Measurements from ENCODE around the gene MAMDC2.

Gene MAMDC2

DNA sequence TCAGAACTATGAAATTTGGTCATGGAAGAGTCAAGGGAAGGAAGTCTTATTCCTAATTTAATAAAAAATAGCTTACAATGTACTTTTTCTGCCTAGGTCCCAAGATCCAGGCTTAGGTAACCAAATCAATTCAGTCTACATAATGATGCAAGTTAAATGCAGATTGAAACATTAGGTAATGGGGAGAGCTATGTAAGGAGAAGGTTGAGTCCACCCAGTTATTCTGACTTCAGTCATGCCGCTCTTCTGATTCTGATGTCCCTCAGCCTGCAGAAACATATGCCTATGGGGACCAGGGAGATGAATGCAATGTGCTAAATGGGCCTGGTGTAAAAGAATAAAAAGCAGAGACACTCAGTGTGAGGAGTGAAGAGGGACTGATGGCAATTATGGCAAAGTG lies 63.9 kb downstream of the MAMDC2 start:
- no peak for DNase-seq (ENCODE audit: low read depth in 3 of 3)

DNA sequence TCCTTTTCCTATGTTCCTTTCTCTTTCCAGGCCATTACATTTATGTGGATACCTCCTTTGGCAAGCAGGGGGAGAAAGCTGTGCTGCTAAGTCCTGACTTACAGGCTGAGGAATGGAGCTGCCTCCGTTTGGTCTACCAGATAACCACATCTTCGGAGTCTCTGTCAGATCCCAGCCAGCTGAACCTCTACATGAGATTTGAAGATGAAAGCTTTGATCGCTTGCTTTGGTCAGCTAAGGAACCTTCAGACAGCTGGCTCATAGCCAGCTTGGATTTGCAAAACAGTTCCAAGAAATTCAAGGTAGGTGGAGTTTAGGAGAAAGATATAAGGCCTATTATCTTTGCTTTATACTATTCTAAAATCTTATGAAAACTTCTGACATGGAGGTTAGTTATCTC lies 64.5 kb downstream of the MAMDC2 start:
- no peak for DNase-seq (ENCODE audit: low read depth in 3 of 3)

DNA sequence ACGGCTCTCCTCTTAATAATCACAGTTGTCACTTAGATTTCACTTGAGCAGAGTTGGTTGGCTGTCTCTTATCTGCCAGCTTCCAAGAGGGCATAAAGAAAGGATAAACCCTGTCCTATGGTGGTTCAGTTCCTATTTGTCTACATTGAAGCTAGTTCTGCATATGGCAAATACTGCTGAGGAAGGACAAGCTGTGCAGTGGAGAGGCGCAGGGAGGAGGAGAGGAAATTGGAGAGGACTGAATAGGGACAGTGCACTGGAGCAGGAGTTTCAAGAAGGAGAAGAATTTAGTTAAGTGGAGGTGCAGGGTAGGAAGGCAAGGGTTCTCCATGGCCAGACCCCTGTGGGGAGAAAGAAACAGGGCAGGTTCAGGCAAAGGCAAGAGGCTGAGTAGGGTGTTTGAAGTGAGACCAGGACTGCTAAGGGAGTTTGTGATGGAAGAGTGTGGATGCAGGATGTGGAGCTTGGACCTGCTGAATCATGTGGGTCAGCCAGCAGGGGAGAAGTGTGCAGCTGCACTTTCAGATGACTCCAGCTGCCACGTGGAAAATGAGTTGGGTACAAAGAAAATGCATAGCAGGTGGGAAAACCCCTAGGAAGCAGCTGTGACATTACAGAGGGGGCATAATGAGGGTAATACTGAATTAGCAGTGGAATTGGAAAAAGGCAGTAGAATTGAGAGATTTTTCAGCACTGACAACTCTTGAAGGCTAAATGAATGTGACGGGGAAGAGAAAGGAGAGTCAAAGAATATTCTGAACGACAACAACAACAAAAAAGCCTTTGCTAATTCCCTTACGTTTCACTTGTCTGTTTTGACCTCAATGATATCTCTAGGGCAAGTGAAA lies 66.8 kb downstream of the MAMDC2 start:
- no peak for DNase-seq (ENCODE audit: low read depth in 3 of 3)

DNA sequence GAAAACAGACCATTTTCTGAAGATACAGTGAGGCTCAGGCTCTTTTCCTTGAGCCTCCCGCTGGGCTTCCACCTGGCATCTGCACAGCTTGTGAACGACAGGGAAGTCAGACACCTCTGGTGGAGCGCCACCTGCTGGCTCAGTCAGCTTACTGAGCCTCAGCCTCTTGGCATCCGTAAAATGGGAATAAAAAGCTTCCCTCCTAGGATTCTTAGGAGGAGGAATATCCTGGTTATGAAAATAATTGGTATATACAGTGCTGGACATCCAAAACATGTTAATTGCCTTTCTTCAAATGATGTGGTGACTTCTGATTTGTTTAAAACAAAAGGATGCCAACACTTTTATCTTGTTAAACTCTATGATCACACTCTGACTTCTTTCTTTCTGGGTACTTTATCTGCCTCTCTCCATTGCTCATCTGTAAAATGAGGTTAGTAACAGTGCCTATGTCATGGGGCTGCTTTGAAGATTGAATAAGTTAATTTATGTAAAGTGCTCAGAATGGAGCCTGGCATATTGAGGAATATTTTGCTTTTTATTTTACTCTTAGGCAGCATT lies 67.5 kb downstream of the MAMDC2 start:
- DNase-seq (ENCODE audit: low read depth in 3 of 3), result peak; percentile 29 to 61 (median 35)

DNA sequence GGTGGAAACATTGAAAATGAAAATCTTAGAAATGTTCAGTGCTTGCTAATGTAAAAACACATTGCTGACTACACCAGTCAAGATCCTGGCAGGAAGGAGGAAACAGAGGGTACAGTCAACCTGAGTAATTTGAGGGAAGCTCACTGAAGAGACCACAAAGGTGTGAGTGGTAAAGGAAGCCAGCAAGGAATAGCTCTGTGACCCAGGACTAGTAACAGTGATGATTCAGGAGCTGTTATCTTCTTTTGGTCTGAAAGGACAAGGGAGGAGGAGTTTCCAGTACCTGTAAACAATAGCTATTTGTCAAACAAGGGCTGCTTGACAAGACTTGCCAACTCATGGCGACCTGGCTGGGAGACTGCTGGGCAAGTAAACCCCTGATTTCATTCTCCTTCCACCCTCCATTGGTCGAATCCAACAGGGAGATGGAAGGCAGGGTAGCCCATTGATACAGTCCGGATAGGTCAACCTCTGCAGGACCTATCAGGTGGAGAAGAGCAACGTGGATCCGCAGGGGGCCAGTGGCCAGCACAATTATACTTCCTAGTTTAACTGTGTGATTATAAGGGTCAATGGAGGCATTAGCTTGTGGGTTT lies 68.1 kb downstream of the MAMDC2 start:
- DNase-seq (ENCODE audit: low read depth in 3 of 3), result no peak

DNA sequence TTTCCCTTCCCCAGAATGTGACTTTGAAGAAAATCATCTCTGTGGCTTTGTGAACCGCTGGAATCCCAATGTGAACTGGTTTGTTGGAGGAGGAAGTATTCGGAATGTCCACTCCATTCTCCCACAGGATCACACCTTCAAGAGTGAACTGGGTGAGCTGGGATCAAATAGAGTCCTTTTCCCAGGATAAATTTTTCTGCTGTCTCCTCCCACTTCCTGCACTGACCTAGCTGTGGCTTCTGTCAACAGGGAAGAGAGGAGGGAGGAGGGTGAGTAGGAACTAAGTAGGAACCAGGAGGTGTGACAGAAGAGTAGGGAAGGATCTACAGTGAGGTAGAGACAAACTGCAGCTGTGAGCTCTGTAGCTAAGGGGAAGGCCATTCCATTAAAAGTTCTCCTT lies 69.3 kb downstream of the MAMDC2 start:
- no peak for DNase-seq (ENCODE audit: low read depth in 3 of 3)

DNA sequence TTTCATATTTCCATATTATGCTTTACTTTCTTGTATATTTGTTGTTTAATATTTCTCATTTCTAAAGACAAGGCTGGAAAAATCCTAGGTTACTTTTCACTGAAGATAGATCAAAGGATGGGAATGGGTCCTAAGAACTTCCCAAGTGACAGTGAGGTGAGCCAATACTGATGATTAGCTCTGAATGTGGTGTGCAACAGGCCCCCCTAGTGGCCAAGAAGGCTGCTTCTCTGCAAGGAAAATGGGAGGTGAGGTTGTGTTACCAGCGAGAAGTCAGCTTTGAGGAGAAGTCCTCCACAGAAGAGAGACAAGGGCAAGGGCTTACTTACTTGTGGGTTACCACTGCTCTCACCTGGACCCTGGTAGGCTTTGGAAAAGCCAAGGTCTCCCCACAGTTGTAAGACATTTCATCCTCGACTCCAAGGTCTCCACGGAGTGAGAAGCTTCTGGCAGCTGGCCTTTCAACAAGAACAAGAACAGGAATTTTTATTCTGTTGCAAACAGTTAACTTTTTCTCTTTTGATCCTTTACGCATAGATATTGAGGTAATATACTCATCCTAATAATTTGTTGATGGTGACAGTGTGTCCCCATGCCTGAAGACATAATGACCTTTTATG lies 69.9 kb downstream of the MAMDC2 start:
- no peak for DNase-seq (ENCODE audit: low read depth in 3 of 3)

DNA sequence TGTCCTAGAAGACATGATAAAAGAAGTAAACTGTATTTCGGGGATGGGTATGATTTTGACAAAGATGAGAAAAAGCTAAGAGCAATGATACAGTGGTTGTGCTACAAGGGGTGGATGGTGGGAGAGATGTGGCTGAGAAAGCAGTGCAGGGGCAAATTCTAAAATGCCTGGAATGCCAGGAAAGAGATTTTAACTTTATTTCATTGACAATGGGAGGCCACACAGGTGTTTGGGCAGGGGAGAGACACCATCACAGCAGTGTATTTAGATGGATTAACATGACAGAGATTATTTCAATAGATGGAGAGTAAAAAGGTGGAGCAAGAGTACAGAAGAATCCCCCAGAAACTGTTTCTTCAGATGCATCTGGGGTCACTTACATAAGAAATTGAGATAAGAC lies 71.2 kb downstream of the MAMDC2 start:
- no peak for DNase-seq (ENCODE audit: low read depth in 3 of 3)

DNA sequence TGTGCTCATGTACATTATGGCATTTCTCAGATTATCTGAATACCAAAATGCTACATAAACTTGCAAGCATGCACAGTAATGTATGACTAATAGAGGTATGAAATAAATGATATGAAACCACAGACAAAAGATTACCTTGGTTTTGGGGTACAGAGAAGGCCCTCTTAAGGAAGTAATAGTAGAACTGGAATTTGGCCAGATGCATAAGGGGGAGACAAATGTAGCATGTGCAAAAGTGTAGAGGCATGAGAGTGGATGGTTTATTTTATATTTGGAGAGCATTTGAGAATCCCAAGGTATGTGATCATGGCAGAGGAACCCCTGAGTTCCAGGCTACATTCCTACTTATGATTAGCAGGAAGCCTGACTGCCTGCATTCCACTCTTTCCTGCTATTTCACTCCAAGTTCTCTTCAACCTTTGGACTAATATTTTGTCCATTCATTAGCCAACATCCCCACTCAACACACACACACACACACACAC lies 74.2 kb downstream of the MAMDC2 start:
- DNase-seq (ENCODE audit: low read depth in 3 of 3), result no peak

DNA sequence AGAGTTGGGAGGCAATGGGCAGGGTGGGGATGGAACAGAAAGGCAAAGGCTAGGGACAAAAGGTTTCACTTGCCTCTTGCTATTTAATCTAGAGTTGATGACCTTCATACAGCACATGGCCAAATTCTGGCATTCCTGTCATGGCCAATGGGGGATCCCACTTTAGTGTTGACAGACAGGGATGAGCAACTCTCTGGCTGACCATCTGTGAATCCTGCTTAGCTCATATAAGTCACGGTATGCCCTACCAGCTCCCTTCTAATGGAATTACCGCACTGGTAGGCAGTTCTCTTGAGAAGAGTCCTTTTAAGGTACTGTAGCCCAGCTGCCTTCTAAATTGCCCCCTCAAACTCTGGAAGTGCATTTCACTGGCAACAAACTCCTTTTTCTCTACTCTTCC lies 76.1 kb downstream of the MAMDC2 start:
- no peak for DNase-seq (ENCODE audit: low read depth in 3 of 3)

DNA sequence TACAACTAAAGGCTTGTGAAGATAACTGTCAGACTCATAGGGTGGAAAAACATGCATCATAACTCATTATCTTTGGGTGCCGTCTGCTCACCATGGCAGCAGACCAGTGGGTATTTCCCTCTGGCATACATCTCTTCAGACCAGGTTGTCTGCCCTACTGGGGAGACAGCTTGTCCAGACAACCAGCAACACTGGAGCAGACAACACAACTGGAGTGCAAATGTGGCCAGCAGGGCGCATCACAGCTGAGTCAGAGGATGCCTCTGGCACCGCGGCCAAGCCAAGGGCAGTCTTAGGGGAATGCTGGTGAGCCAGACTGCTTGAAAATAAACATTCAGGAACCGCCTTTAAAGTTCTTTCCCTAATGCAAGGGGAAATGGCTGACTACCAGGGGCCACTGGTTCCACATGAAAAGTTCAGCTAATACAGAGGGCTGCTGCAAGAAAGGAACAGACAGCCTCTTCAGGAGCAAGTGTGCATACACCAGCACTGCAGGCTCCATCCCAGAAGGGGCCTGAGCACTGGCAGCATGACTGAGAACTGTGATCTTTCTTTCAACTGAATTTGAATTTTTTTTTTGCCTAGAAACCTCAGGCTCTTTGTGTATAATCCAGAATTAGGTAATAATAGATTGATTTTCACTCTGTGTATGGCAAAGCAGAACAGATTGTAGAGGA lies 77.3 kb downstream of the MAMDC2 start:
- no peak for DNase-seq (ENCODE audit: low read depth in 3 of 3)

DNA sequence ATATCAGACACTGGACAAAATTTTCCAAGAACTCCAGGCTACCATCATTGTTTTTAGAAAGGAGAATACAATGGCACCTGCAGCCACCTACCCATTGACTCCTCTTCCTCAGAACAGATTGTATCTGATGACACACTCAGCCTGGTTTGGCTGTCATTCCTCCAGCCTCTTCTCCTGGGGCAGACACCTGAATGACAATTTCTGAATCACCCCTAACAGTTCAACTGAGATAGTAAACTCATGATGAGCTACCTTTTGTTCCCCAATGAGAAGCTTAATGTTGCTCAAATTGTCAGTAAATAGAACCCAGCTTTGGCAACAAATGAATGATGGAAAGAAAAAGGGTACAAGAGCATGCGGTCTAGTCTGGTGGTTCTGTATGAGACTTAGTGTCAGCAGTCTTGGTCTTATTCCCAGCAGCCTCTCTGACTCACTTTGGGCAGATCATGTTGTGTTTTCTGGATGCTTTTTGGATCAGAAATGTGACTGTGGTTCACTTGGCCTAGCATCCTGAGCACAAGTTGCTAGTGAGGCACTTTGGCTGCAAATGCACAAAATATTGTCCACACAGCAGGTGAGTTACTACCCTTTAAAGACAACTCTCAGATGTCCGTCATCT lies 78.3 kb downstream of the MAMDC2 start:
- DNase-seq (ENCODE audit: low read depth in 3 of 3), result no peak

DNA sequence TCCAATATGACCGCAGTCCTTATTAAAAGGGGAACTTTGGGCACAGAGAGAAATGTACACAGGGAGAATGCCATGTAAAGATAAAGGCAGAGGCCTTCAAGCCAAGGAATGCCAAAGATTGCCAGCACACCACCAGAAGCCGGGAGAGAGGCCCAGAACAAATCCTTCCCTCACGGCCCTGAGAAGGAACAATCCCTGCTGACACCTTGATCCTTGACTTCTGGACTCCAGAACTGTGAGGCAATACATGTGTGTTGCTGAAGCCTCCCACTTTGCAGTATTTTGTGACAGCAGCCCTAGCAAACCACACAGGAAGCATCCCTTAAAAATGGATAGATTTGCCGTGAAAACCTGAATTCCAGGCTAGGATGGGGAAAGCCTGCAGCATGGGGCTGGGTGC lies 80.0 kb downstream of the MAMDC2 start:
- DNase-seq (ENCODE audit: low read depth in 3 of 3), result no peak

DNA sequence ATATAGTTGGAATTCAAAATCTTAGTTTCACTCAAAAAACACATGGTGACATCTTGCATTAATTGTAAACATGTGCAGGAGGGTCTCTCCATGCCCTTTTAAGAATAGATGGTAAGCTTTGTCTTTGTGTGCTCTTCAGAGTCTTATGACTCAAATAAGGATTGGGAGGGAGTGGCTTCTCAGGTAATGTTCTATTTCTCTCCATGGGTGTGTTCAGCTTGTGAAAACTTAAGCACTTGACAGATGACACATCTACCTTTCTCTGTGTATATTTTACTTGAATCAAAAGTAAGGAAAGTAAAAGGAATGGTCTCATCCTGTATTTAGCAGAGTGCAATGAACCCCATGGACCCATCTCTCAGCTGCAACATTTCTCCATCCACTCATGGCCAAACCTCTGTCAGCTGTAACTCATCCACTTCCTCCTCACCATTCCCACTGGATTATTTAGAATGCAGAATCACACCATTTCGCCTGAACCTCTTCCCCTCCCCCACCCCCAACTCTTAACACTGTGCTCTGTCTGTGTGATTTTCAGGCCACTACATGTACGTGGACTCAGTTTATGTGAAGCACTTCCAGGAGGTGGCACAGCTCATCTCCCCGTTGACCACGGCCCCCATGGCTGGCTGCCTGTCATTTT lies 82.1 kb downstream of the MAMDC2 start:
- DNase-seq (ENCODE audit: low read depth in 3 of 3), result no peak

DNA sequence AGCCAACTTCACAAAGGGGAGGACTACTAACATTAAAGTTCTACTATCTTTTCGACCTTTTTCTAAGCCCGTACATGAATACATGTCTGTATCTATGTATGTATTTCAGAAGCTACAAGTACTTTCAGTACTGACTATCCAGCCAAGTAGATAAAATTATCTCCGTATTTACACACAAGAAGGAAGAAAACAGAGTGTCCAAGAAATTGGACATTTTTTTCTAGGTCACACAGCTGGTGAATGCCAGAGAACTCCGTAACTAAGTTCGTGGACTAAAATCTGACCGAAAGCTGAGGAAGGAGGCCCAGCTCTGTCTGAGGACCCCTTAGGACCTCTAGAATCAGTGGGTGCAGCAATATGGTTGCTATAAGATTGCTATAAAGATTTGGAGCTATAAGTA lies 83.4 kb downstream of the MAMDC2 start:
- DNase-seq (ENCODE audit: low read depth in 3 of 3), result no peak

DNA sequence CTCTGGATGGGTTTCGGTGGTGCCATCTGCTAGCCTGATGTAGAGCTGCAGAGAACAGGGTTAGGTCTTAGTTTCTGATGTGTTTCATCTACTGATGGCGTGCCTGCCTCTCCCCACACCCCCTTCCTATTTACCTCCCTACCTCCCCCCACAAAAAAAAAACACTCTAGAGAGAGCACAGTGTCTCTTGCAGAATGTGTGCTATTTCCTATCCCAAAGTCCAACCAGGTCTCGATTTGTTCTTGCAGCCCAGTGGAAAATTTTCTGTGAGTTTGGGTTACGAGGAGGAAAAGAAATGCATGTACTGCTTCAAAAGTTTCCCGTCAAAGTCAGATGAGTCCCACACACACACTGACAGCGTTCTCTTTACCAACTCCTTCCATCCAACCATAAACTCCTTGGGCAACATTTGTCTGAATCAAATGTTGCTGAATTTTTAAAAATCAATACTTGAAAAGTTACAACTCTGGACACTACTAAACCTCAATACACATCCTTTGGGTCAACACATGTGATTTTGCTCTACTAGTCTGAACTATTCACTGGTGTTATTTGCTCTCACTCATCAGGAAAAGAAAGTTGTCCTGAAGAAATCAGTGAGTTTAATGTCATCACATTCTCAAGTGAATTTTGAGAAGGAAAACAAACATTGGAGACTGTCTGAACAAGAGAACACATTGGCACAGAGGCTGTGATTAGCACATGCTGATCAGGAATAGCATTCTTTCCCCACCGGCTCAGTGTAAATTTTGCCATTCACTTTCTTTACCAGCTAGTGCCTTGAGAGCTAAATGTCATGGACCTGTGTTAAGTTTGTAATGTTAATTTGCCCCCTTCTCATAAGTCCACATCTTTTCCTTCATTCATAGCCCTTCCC lies 84.1 kb downstream of the MAMDC2 start:
- DNase-seq (ENCODE audit: low read depth in 3 of 3), result no peak

DNA sequence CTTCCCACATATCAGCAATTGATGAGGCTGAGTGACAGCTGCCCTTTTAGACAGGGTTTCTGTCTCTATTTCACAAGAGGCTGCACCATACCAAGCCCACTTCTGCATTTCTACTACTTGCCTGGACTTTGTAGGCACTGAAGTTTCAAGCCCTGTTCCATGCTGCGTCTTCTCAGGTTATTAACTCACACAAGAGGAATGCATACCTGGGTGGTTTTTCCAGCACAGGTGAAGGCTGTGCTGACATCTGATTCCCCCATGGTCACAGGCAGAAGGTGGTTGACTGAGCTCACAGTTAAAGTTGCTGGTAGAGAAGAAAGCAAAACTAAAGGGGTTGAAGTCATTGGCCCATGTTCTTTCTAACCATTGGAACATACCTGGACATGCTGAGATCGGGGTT lies 86.6 kb downstream of the MAMDC2 start:
- no peak for DNase-seq (ENCODE audit: low read depth in 3 of 3)

DNA sequence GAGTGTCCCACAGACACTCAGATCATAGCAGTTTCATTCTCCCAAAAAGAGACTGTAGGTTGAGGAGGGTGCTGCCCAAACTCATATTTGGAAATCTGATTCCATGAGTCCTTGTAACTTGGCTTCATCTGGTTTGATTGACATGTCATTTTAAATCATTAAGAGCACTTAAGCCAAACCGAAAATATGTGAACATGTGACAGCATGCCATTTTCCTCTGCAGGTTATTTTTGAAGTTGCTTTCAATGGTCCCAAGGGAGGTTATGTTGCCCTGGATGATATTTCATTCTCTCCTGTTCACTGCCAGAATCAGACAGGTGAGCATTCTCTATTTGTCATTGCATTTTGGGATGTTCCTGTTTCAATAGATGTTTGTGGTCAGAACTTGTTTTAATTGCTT lies 87.6 kb downstream of the MAMDC2 start:
- no peak for DNase-seq (ENCODE audit: low read depth in 3 of 3)

DNA sequence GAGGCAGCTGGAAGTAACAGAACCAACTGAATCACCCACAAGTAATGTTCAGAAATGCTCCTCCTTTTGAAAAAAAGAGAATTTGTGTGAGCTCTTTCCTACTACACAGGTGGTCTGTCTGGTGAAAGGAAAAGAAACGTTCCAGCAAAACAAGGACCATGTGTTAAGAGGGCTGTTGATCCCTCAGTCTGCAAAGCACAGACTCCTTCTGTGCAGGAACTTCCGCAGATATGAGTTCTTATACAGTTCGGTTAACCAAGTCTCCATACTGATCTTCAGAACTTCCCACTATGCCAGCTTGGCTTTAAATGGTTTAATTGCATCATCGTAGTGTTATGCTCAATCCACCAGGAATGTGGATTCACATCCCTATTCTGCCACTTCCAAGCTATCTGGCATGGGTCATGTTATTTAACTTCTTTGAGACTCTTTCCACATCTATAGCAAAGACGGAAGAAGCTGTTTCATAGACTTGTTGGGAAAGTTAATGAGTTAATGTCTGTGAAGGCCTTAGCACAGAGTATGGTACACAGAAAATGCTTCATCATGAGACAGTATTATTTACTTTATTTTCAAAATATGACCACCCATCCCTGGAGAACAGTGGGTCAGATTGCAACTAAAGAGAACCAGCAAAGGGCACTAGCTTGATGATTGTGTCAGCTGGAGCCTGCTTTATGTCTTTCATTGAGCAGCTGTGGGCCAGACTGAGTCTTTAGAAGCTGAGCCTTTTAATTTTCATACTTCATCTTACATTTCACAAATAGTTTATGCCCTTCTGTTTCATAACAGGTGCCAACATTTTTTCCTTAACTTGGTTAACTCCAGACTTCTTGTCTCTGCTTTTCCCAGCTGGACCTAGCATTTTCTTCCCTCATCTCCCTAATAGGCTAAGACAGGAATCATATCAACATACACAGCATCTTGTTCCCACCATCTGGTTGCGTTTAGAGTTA lies 89.9 kb downstream of the MAMDC2 start:
- no peak for DNase-seq (ENCODE audit: low read depth in 3 of 3)

All from stimulated activated CD4-positive, alpha-beta T cell treated with anti-CD3 and anti-CD28 coated beads, TNF-alpha, amount 100 ng/mL, for 48 hours (primary cell).